Memory B cell (primary cell): ENCODE results near the gene LAMA1.

Experiments
- ATAC-seq: fragments of 150-1000 bp; cut with Tn5 transposase; 2 replicates; pipeline ENCODE4 v1.10.0; 2021; ENCODE audit warnings: low read depth, mild to moderate bottlenecking, moderate library complexity
- DNase-seq, 2 donors: peaks; one replicate each; pipeline ENCODE4 v3.0.0; 2022; ENCODE audit warnings: low spot score in 2 of 2
- H3K27ac Mint-ChIP-seq: one replicate; pipeline ENCODE4 v1.8.0; 2022; ENCODE audit warnings: mild to moderate bottlenecking, moderate library complexity, mixed read lengths
- H3K27me3 Mint-ChIP-seq: one replicate; pipeline ENCODE4 v1.8.0; 2022; ENCODE audit warnings: mixed read lengths
- H3K36me3 Mint-ChIP-seq: one replicate; pipeline ENCODE4 v1.8.0; 2022; ENCODE audit warnings: mild to moderate bottlenecking, mixed read lengths
- H3K4me1 Mint-ChIP-seq: one replicate; pipeline ENCODE4 v1.8.0; 2022; ENCODE audit warnings: mixed read lengths
- H3K4me3 Mint-ChIP-seq: one replicate; pipeline ENCODE4 v1.8.0; 2022; ENCODE audit warnings: mild to moderate bottlenecking, moderate library complexity, mixed read lengths
- H3K9me3 Mint-ChIP-seq: one replicate; pipeline ENCODE4 v1.8.0; 2022; ENCODE audit warnings: mixed read lengths

The LAMA1 gene

DNA sequence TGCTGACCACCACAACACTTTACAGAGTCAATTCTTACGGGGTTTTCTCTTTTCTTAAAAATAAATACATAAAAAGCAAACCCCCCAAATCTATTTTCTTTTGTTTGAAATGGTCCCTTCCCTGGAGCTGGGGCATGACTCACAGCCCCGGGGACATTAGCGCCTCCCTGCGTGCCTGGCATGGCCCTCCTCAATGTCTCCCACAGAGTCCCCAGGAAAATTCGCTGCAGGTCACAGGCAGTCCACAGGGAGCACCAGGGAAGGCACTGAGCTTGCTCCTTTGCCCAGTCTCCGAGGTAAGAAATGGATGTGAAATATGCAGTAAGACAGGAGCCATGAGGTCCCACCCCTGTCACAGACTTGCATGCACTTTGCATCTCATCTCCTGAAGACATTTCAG is 142.5 kb downstream of the LAMA1 start:
- Mint-ChIP-seq H3K4me3 (no peak overlapping the region), H3K36me3 (no peaks in the 10 kb centered on the region), H3K4me1 (no peaks in the 10 kb centered on the region), H3K9me3 (no peaks in the 10 kb centered on the region), H3K27ac (no peak overlapping the region), H3K27me3 (no peaks in the 10 kb centered on the region)
- DNase-seq (no peak), ATAC-seq (no peak)

- Mint-ChIP-seq H3K27me3 (no peaks in the 10 kb centered on the region), H3K4me1 (no peaks in the 10 kb centered on the region), H3K9me3 (no peaks in the 10 kb centered on the region), H3K27ac (no peak overlapping the region), H3K4me3 (no peak overlapping the region), H3K36me3 (no peaks in the 10 kb centered on the region)
- ATAC-seq = no peak
- no peak for DNase-seq
Measured at GRCh38 chr18:6971823-6972478, 145.6 kb downstream of the LAMA1 start.

- Mint-ChIP-seq H3K4me1 (no peaks in the 10 kb centered on the region), H3K9me3 (peaks cover 5% of the 10 kb centered on the region), H3K27ac (no peak overlapping the region), H3K4me3 (no peak overlapping the region), H3K27me3 (no peaks in the 10 kb centered on the region), H3K36me3 (no peaks in the 10 kb centered on the region)
- DNase-seq (no peak), ATAC-seq (no peak)
Measured at GRCh38 chr18:6963452-6964097, 154.0 kb downstream of the LAMA1 start.

GRCh38 chr18:6962571-6963451 is 154.8 kb downstream of the LAMA1 start:
- no peak for ATAC-seq
- H3K4me1 Mint-ChIP-seq = no peaks in the 10 kb centered on the region
- H3K36me3 Mint-ChIP-seq = no peaks in the 10 kb centered on the region
- H3K27me3 Mint-ChIP-seq = no peaks in the 10 kb centered on the region
- H3K9me3 Mint-ChIP-seq = peaks cover 5% of the 10 kb centered on the region
- no peak for DNase-seq
- no peak overlapping the region for H3K27ac Mint-ChIP-seq
- no peak overlapping the region for H3K4me3 Mint-ChIP-seq

DNA sequence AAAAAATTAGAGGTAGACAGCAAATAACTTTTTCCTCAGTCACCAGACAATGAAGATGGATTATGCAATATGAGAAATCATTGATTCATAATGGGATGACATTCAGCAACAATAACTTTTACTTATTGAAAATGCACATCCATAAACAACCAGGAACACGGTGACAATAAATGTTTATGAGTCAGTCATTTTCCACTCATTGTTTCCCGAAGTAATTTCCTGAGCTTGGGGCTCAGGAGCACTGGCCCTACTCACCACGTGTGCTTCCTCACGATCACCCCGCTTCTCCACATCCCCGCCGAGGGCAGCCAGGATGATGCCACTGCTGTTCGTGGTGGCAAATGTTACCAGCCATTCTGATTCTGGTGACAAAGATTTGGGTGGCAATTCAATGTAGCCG is 156.3 kb downstream of the LAMA1 start:
- Mint-ChIP-seq H3K4me1 (no peaks in the 10 kb centered on the region), H3K4me3 (no peak overlapping the region), H3K27ac (no peak overlapping the region), H3K36me3 (no peaks in the 10 kb centered on the region), H3K27me3 (no peaks in the 10 kb centered on the region), H3K9me3 (peaks cover 5% of the 10 kb centered on the region)
- DNase-seq (no peak), ATAC-seq (no peak)

DNA sequence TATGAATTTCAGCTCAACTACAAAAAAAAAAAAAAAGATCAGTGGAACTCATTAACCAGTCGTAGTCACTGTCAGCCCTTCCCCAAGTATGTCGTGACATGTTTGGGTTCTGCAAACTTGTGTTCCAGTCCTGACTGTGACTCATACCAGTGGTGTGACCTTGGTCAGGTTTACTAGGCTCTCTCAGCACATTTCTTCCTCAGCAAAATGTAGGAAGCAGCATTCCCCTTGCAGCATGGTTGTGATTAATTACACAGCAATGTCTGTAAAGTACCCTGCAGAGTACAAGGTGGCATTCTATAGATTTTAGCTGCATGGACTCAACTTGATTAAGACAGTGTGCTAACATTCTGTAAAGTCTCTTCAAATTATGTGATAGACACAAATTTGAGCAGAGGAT is 156.9 kb downstream of the LAMA1 start:
- Mint-ChIP-seq H3K4me3 (no peak overlapping the region), H3K27me3 (no peaks in the 10 kb centered on the region), H3K4me1 (no peaks in the 10 kb centered on the region), H3K36me3 (no peaks in the 10 kb centered on the region), H3K27ac (no peak overlapping the region), H3K9me3 (peaks cover 5% of the 10 kb centered on the region)
- DNase-seq (no peak), ATAC-seq (no peak)

- no peak overlapping the region for H3K27ac Mint-ChIP-seq
- ATAC-seq (no peak), DNase-seq (no peak)
- H3K4me3 Mint-ChIP-seq = no peak overlapping the region
- H3K4me1 Mint-ChIP-seq = no peaks in the 10 kb centered on the region
- H3K27me3 Mint-ChIP-seq = no peaks in the 10 kb centered on the region
- no peaks in the 10 kb centered on the region for H3K36me3 Mint-ChIP-seq
- peaks cover 5% of the 10 kb centered on the region for H3K9me3 Mint-ChIP-seq
Measured at GRCh38 chr18:6960124-6960523, 157.5 kb downstream of the LAMA1 start.

GRCh38 chr18:6959110-6959509 is 158.5 kb downstream of the LAMA1 start:
- Mint-ChIP-seq H3K9me3 (peaks cover 5% of the 10 kb centered on the region), H3K27me3 (no peaks in the 10 kb centered on the region), H3K4me3 (no peak overlapping the region), H3K36me3 (no peaks in the 10 kb centered on the region), H3K4me1 (no peaks in the 10 kb centered on the region), H3K27ac (no peak overlapping the region)
- DNase-seq (no peak), ATAC-seq (no peak)

DNA sequence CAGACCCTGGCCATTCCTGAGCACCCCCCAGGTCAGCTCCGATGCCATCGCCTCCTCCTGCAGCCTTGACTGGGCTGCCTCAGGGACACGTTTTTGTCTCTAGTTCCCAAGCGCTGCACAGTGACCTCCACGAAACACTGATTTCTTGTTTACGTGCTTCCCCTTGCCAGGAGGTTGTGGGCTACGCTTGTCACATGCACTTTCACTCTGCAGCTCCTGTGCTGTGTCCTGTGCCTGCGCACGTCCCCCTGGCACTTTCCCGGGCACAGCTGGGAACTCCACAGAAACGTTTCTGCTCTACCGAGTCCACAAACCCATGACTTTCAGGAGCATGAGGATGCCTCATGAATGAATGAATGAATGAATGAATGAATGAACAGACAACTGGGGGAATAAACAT is 160.6 kb downstream of the LAMA1 start:
- H3K27ac Mint-ChIP-seq = no peak overlapping the region
- H3K27me3 Mint-ChIP-seq = no peaks in the 10 kb centered on the region
- H3K36me3 Mint-ChIP-seq = no peaks in the 10 kb centered on the region
- no peaks in the 10 kb centered on the region for H3K4me1 Mint-ChIP-seq
- peaks cover 6% of the 10 kb centered on the region for H3K9me3 Mint-ChIP-seq
- DNase-seq (no peak), ATAC-seq (no peak)
- H3K4me3 Mint-ChIP-seq = no peak overlapping the region

DNA sequence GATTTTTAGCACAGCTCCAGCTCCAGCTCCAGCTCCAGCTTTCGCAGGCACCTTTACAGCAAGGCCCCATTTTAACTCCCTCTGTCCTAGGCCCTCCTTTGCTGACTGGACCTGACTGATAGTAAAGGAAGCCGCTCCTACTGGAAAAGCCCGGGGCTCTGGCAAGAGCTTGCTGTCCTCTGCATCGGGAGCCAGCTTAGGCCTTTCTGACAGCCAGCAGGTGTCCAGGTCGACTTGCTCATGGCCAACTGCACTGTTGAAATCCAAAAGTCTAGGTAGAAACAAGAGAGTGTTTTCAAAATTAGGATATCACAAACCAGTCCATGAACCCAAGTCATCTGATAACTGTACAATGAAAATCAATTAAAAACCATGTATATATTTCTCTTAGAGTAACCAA is 161.1 kb downstream of the LAMA1 start:
- peaks cover 7% of the 10 kb centered on the region for H3K9me3 Mint-ChIP-seq
- no peak for DNase-seq

GRCh38 chr18:6955304-6955703 is 162.3 kb downstream of the LAMA1 start:
- ATAC-seq = no peak
- H3K27ac Mint-ChIP-seq = no peak overlapping the region

More for the DNA sequence above, 161.1 kb downstream of the LAMA1 start:
- Mint-ChIP-seq H3K27me3 (no peaks in the 10 kb centered on the region), H3K4me1 (no peaks in the 10 kb centered on the region), H3K27ac (no peak overlapping the region), H3K36me3 (no peaks in the 10 kb centered on the region), H3K4me3 (no peak overlapping the region)
- no peak for ATAC-seq

GRCh38 chr18:6954501-6954900 is 163.1 kb downstream of the LAMA1 start:
- H3K36me3 Mint-ChIP-seq = no peaks in the 10 kb centered on the region
- H3K4me1 Mint-ChIP-seq = no peaks in the 10 kb centered on the region
- DNase-seq (no peak), ATAC-seq (no peak)
- H3K9me3 Mint-ChIP-seq = peaks cover 3% of the 10 kb centered on the region
- no peaks in the 10 kb centered on the region for H3K27me3 Mint-ChIP-seq
- H3K27ac Mint-ChIP-seq = no peak overlapping the region
- H3K4me3 Mint-ChIP-seq = no peak overlapping the region

More at GRCh38 chr18:6955304-6955703, 162.3 kb downstream of the LAMA1 start:
- Mint-ChIP-seq H3K27me3 (no peaks in the 10 kb centered on the region), H3K36me3 (no peaks in the 10 kb centered on the region), H3K4me1 (no peaks in the 10 kb centered on the region), H3K4me3 (no peak overlapping the region), H3K9me3 (peaks cover 7% of the 10 kb centered on the region)
- no peak for DNase-seq

DNA sequence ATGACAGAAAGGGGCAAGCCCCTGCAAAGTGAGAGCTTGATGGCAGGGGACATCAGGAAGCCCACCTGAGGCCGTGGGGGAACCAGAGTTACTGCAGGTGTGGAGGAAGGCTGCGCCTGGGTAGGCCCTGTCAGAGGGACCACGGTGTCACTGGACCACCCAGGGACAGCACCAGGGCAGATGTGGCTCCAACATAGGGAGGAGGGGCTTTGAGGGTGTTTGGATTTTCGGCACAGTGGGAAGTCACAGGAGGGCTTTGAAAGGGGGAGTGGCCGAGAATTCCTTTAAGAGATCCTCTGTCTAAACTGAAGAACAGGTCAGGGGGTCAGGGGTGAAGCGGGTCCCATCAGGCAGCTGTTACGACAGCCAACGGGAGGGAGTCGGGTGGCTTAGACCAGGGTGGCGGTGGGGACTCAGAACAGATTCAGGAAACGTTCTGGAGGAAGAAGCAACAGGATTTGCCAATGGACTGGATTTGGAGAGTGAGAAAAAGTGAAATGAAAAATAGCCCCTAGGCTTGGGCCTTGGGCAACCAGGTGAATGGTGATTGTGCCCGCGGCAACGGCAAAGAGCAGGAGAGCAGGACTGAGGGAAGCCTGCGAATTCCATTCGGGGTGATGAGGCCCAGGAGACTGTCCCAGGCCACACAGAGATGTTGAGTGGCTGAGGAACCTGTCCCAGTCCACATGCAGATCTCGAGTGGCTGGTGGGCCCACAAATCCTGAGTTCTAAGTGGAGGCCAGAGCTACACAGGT is 166.1 kb downstream of the LAMA1 start:
- ATAC-seq (no peak), DNase-seq (no peak)
- peaks cover 3% of the 10 kb centered on the region for H3K9me3 Mint-ChIP-seq
- no peaks in the 10 kb centered on the region for H3K27me3 Mint-ChIP-seq
- no peaks in the 10 kb centered on the region for H3K36me3 Mint-ChIP-seq
- no peaks in the 10 kb centered on the region for H3K4me1 Mint-ChIP-seq
- H3K27ac Mint-ChIP-seq = no peak overlapping the region
- no peak overlapping the region for H3K4me3 Mint-ChIP-seq

DNA sequence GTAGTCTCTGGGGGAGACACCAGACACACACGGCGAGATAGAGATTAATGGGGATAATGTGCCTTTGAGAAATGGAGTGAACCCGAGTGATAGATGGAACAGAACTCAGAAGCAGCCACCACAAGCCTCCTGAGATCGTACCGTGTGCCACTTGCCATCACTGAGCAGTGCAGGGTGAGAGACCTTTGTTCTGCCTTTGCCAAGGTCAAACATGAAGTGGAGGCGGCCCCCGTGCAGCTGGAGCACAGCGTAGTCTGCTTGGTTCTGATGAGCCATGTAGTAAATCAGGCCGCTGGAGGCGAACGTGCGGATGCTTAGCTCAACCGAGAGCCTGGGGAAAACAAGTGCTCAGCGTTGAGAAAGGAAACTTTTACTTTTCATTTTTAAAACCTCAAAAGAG is 167.0 kb downstream of the LAMA1 start:
- no peak for ATAC-seq
- DNase-seq = no peak
- H3K9me3 Mint-ChIP-seq = peaks cover 5% of the 10 kb centered on the region
- no peak overlapping the region for H3K27ac Mint-ChIP-seq
- no peaks in the 10 kb centered on the region for H3K4me1 Mint-ChIP-seq
- H3K27me3 Mint-ChIP-seq = no peaks in the 10 kb centered on the region
- H3K36me3 Mint-ChIP-seq = no peaks in the 10 kb centered on the region
- no peak overlapping the region for H3K4me3 Mint-ChIP-seq
